Head of caudate nucleus (tissue), 42 donors: ENCODE data around the gene BCAR3.

ENCODE experiments used
- DNase-seq, 42 donors: peaks; one replicate each; pipeline versions ENCODE4 v3.0.0 to v3.0.0-alpha.2; 2020 to 2021; ENCODE audit warnings: mixed read lengths in 7 of 42
- intact Hi-C: fragments of 100-400 bp; cut with DNase I; formaldehyde crosslinking; loops from one replicate; pipeline ENCODE4 v1.15.0; 2022

The BCAR3 gene

GRCh38 chr1:93609536-93609935, 72.1 kb downstream of the BCAR3 start:
- intact Hi-C loops: no loop called here

GRCh38 chr1:93608187-93609109, 73.2 kb downstream of the BCAR3 start:
- DNase-seq: no peak
- intact Hi-C loops: no loop called here

More at GRCh38 chr1:93609536-93609935, 72.1 kb downstream of the BCAR3 start:
- no peak for DNase-seq

- intact Hi-C loops: no loop called here
- peak in 15 of 42 donors; percentile 21 to 73 (median 48) for DNase-seq
These were observed 73.8 kb downstream of the BCAR3 start for GRCh38 chr1:93607814-93608186.

GRCh38 chr1:93605812-93606512, 75.7 kb downstream of the BCAR3 start:
- intact Hi-C loops: no loop called here
- peak in 18 of 42 donors; percentile 21 to 77 (median 40) for DNase-seq

GRCh38 chr1:93605026-93605568, 76.5 kb downstream of the BCAR3 start:
- intact Hi-C loops: no loop called here
- no peak for DNase-seq

GRCh38 chr1:93604411-93604810, 77.2 kb downstream of the BCAR3 start:
- intact Hi-C loops: no loop called here
- DNase-seq: no peak

GRCh38 chr1:93603601-93604000, 78.0 kb downstream of the BCAR3 start:
- intact Hi-C loops: no loop called here
- DNase-seq: no peak

GRCh38 chr1:93603106-93603505, 78.5 kb downstream of the BCAR3 start:
- intact Hi-C loops: no loop called here
- no peak for DNase-seq

GRCh38 chr1:93602101-93602500, 79.5 kb downstream of the BCAR3 start:
- no peak for DNase-seq
- intact Hi-C loops: no loop called here

GRCh38 chr1:93601686-93602085, 80.0 kb downstream of the BCAR3 start:
- DNase-seq: no peak
- intact Hi-C loops: no loop called here

GRCh38 chr1:93600663-93601062, 81.0 kb downstream of the BCAR3 start:
- intact Hi-C loops: no loop called here
- DNase-seq: no peak

GRCh38 chr1:93599479-93599878, 82.2 kb downstream of the BCAR3 start:
- peak in 1 of 42 donors; percentile 18 for DNase-seq
- intact Hi-C loops: no loop called here

- peak in 1 of 42 donors; percentile 8 for DNase-seq
- intact Hi-C loops: no loop called here
These were observed 82.7 kb downstream of the BCAR3 start for GRCh38 chr1:93598861-93599439.

- intact Hi-C loops: no loop called here
- peak in 1 of 42 donors; percentile 18 for DNase-seq
These were observed 83.2 kb downstream of the BCAR3 start for GRCh38 chr1:93598396-93598795.

- peak in 13 of 42 donors; percentile 28 to 73 (median 39) for DNase-seq
- intact Hi-C loops: no loop called here
These were observed 83.9 kb downstream of the BCAR3 start for GRCh38 chr1:93597709-93598108.

GRCh38 chr1:93596329-93597089, 85.1 kb downstream of the BCAR3 start:
- peak in 1 of 42 donors; percentile 32 for DNase-seq
- intact Hi-C loops: no loop called here

- intact Hi-C loops: no loop called here
- no peak for DNase-seq
These were observed 85.9 kb downstream of the BCAR3 start for GRCh38 chr1:93595743-93596142.

- intact Hi-C loops: no loop called here
- peak in 1 of 42 donors; percentile 22 for DNase-seq
These were observed 86.4 kb downstream of the BCAR3 start for GRCh38 chr1:93595266-93595665.

- DNase-seq: no peak
- intact Hi-C loops: no loop called here
These were observed 87.1 kb downstream of the BCAR3 start for GRCh38 chr1:93594603-93594880.
